ENCODE measurements around the gene PBX1. TPM values are rescaled to one million over a fixed set of nuclear protein-coding genes. Genes with fewer than 3 reads are reported as not detected.

PBX1 gene
- total RNA-seq, 3 donors from 2014 or later: 64.5 to 126 (median 95.4) TPM

DNA sequence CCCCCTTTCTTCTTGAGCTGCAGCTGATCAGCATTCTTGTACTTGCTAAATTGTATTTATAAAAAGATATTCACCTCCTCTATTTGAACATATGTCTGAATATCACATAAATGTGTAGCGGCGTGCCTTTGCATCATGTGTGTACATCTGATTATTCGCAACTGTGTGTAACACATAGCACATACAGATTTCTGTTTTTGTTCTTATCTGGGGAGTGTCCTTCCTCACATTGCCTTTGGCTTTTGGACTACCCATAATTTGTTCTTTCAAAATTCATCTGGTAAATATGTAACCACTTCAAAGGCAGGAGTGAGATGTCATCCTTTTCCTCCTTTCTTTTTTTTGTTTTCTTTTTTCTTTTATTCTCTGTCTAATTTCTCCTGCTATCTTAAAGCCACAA lies 113.6 kb downstream of the PBX1 start:
- Histone ChIP-seq H3K27ac (no peak overlapping the region), H3K4me1 (no peaks in the 10 kb centered on the region), H3K27me3 (no peaks in the 10 kb centered on the region), H3K9me3 (no peaks in the 10 kb centered on the region), H3K36me3 (no peaks in the 10 kb centered on the region), H3K4me3 (no peak overlapping the region)
- no peak for DNase-seq (ENCODE audit: low spot score in 2 of 2)
- intact Hi-C loops (cut with DNase I; ENCODE audit: low total_unique reads): no loop called here
- TF ChIP-seq POLR2A (IDR thresholded peaks at IDR 0.05) (no peak), POLR2AphosphoS5 (IDR thresholded peaks at IDR 0.05) (no peak)
- TF ChIP-seq, protein P1, sequence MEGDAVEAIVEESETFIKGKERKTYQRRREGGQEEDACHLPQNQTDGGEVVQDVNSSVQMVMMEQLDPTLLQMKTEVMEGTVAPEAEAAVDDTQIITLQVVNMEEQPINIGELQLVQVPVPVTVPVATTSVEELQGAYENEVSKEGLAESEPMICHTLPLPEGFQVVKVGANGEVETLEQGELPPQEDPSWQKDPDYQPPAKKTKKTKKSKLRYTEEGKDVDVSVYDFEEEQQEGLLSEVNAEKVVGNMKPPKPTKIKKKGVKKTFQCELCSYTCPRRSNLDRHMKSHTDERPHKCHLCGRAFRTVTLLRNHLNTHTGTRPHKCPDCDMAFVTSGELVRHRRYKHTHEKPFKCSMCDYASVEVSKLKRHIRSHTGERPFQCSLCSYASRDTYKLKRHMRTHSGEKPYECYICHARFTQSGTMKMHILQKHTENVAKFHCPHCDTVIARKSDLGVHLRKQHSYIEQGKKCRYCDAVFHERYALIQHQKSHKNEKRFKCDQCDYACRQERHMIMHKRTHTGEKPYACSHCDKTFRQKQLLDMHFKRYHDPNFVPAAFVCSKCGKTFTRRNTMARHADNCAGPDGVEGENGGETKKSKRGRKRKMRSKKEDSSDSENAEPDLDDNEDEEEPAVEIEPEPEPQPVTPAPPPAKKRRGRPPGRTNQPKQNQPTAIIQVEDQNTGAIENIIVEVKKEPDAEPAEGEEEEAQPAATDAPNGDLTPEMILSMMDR (IDR thresholded peaks at IDR 0.05): no peak

DNA sequence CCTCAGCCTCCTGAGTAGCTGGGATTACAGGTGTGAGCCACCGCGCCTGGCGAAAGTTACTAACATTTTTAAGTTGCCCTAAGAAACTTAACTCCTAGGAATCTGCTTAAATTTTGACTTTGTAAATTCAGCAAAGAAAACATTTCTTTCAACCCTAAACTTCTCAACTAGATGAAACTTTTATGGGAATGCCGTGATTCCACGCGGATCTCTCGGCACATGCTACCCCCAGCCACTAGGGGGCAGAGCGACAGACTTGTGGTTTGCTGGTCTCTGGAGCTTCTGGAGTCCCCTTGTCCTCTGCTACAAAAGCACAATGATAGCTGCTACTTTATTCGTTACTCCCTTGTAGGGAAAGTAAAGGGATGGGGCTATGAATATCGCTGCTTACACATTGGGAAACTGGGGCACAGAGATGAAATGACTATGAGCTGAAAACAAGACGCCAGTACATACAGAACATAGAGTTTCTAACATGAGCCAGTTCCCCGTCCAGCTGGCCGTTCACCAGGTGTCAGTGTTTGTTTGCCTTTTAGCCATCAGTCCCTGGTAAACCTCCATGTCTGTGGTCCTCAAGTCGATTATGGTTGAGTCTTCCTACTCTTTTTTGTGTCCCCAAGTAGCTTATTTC lies 114.7 kb downstream of the PBX1 start:
- H3K4me1 ChIP-seq: no peaks in the 10 kb centered on the region
- TF ChIP-seq POLR2A (IDR thresholded peaks at IDR 0.05): no peak
- no peak for TF ChIP-seq POLR2AphosphoS5 (IDR thresholded peaks at IDR 0.05)
- TF ChIP-seq, protein P1 (IDR thresholded peaks at IDR 0.05): no peak
- no peak overlapping the region for H3K4me3 ChIP-seq
- H3K27ac ChIP-seq: peak overlapping the region in 1 of 2 donors; percentile 56
- no peaks in the 10 kb centered on the region for H3K27me3 ChIP-seq
- intact Hi-C loops (cut with DNase I; ENCODE audit: low total_unique reads): no loop called here
- H3K36me3 ChIP-seq: no peaks in the 10 kb centered on the region
- H3K9me3 ChIP-seq: no peaks in the 10 kb centered on the region
- DNase-seq (ENCODE audit: low spot score in 2 of 2): no peak

DNA sequence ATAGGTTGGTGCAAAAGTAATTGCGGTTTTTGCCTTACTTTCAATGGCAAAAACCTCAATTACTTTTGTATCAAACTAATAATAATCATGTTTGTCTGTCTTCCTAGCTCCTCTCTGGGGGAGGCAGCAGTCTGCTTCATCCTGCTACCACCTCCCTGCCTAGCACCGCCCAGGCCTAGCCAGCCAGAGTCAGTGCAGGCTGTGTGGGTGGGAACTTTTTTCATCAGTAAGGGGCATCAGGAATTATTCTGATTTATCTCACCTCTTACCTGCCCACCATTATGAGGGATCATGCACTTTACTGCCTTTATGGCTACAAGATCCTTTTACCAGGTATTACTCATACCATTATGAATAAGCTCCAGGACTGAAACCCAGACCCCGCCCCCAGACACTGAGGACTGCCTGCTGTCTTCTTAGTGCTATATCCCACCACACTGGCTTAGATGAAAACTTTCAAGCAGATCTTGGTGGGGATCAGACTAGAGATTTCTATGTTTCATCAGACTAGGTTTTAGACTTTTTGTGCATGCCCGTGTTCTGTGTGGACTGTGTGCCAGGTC lies 116.4 kb downstream of the PBX1 start:
- Histone ChIP-seq H3K4me1 (no peaks in the 10 kb centered on the region), H3K27me3 (no peaks in the 10 kb centered on the region), H3K9me3 (no peaks in the 10 kb centered on the region), H3K36me3 (no peaks in the 10 kb centered on the region), H3K4me3 (no peak overlapping the region), H3K27ac (peak overlapping the region in 1 of 2 donors; percentile 15)
- DNase-seq (ENCODE audit: low spot score in 2 of 2): no peak
- intact Hi-C loops (cut with DNase I; ENCODE audit: low total_unique reads): no loop called here
- TF ChIP-seq POLR2A (IDR thresholded peaks at IDR 0.05): no peak
- TF ChIP-seq, protein P1 (IDR thresholded peaks at IDR 0.05): no peak
- no peak for TF ChIP-seq POLR2AphosphoS5 (IDR thresholded peaks at IDR 0.05)

DNA sequence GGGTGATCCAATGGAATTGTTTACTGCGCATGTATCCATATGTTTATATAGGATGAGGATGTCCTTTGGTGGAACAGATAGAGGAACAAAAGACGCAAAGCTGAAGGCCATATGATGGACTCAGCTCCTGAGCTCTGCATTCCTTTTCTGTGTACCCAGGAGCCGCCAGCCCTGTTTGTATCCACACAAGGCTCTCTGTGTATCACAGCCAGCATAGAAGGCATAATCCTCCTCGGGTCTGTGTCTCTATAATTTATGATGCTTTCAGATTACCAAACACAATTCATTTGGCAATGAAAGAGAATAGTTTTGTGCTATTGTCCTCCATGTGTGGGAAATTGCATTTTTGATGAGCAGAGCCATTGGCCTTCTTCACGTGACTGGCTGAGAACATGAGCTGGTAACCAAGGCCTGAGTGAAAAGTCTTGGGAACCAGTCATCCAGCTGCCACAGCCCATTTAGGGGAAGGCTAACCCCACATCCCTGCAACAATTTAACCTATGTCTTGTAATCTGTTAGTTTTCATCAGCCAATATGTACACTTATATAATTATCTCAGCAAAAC lies 119.2 kb downstream of the PBX1 start:
- Histone ChIP-seq H3K4me1 (no peaks in the 10 kb centered on the region), H3K9me3 (no peaks in the 10 kb centered on the region), H3K36me3 (no peaks in the 10 kb centered on the region), H3K27me3 (no peaks in the 10 kb centered on the region), H3K4me3 (no peak overlapping the region), H3K27ac (no peak overlapping the region)
- intact Hi-C loops (cut with DNase I; ENCODE audit: low total_unique reads): no loop called here
- DNase-seq (ENCODE audit: low spot score in 2 of 2): no peak
- no peak for TF ChIP-seq POLR2A (IDR thresholded peaks at IDR 0.05)
- no peak for TF ChIP-seq POLR2AphosphoS5 (IDR thresholded peaks at IDR 0.05)
- TF ChIP-seq, protein P1 (IDR thresholded peaks at IDR 0.05): no peak

DNA sequence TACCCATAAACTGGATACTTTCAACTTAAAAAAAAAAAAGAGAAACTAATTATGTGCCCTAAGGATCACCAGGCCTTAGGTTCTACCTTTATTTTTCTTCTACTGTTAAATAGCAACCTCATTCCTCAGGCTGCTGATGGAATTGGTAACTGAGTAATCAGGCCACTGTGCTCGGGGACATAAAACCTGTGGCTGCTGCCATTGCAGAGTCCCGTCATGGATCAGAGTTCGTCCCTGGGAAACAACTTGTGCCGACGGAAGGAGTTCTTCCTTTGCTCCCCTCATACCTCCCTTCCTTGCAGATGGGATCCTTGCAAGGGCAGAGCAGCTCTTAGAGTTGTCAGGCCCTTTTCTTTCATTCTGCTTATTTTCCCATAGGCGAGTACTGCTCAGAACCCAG lies 123.6 kb downstream of the PBX1 start:
- intact Hi-C loops (cut with DNase I; ENCODE audit: low total_unique reads): no loop called here
- Histone ChIP-seq H3K27me3 (no peaks in the 10 kb centered on the region), H3K27ac (no peak overlapping the region), H3K9me3 (no peaks in the 10 kb centered on the region), H3K4me1 (no peaks in the 10 kb centered on the region), H3K36me3 (no peaks in the 10 kb centered on the region), H3K4me3 (no peak overlapping the region)
- TF ChIP-seq POLR2A (IDR thresholded peaks at IDR 0.05): no peak
- DNase-seq (ENCODE audit: low spot score in 2 of 2): no peak

Data from breast epithelium (tissue), 4 donors.